Measurements from ENCODE around the gene BCL7C.

Gene BCL7C

GRCh38 chr16:30888856-30889499 lies 4.9 kb downstream of the BCL7C start:
- Histone ChIP-seq H3K27me3 (no peaks in the 10 kb centered on the region), H3K4me2 (no peak overlapping the region), H3K4me1 (peaks cover 23% of the 10 kb centered on the region), H4K20me1 (peaks cover 14% of the 10 kb centered on the region), H3K9ac (no peak overlapping the region), H3K4me3 (no peak overlapping the region), H3K36me3 (peaks cover 77% of the 10 kb centered on the region), H3K9me3 (no peaks in the 10 kb centered on the region), H3K27ac (no peak overlapping the region)
- TF ChIP-seq Cebpa-rat (IDR thresholded peaks at IDR 0.05) = no peak

- Histone ChIP-seq H3K27me3 (no peaks in the 10 kb centered on the region), H3K36me3 (peaks cover 85% of the 10 kb centered on the region), H3K4me3 (no peak overlapping the region), H3K4me2 (no peak overlapping the region), H3K9me3 (no peaks in the 10 kb centered on the region), H3K9ac (peak overlapping the region; percentile 15; the same call in 1 of the 2 replicates), H4K20me1 (peaks cover 12% of the 10 kb centered on the region), H3K4me1 (peaks cover 22% of the 10 kb centered on the region), H3K27ac (0 out of 2 replicates have a peak overlapping the region, but pooled peaks have one; percentile 4)
- TF ChIP-seq Cebpa-rat (IDR thresholded peaks at IDR 0.05) = no peak
Measured at GRCh38 chr16:30887927-30888326, 6.0 kb downstream of the BCL7C start.

- Histone ChIP-seq H3K4me1 (peaks cover 28% of the 10 kb centered on the region), H3K9ac (no peak overlapping the region), H4K20me1 (peaks cover 14% of the 10 kb centered on the region), H3K4me3 (no peak overlapping the region), H3K27ac (no peak overlapping the region), H3K9me3 (no peaks in the 10 kb centered on the region), H3K27me3 (no peaks in the 10 kb centered on the region), H3K36me3 (peaks cover 97% of the 10 kb centered on the region), H3K4me2 (no peak overlapping the region)
- TF ChIP-seq Cebpa-rat (IDR thresholded peaks at IDR 0.05) = no peak
Measured at GRCh38 chr16:30886145-30886544, 7.7 kb downstream of the BCL7C start.

- TF ChIP-seq Cebpa-rat (IDR thresholded peaks at IDR 0.05) = no peak
- H3K4me2 ChIP-seq = no peak overlapping the region
Measured at GRCh38 chr16:30885196-30885595, 8.7 kb downstream of the BCL7C start.

GRCh38 chr16:30884760-30885159 lies 9.1 kb downstream of the BCL7C start:
- Histone ChIP-seq H3K4me2 (peak overlapping the region; percentile 5; the same call in 1 of the 2 replicates), H3K9ac (no peak overlapping the region)

More at GRCh38 chr16:30885196-30885595, 8.7 kb downstream of the BCL7C start:
- peaks cover 94% of the 10 kb centered on the region for H3K36me3 ChIP-seq
- no peaks in the 10 kb centered on the region for H3K27me3 ChIP-seq
- no peak overlapping the region for H3K27ac ChIP-seq
- H3K4me3 ChIP-seq = no peak overlapping the region
- peaks cover 14% of the 10 kb centered on the region for H4K20me1 ChIP-seq
- H3K9ac ChIP-seq = no peak overlapping the region
- H3K4me1 ChIP-seq = peaks cover 28% of the 10 kb centered on the region
- H3K9me3 ChIP-seq = no peaks in the 10 kb centered on the region

GRCh38 chr16:30882429-30883310 lies 11.2 kb downstream of the BCL7C start:
- Histone ChIP-seq H4K20me1 (peaks cover 12% of the 10 kb centered on the region), H3K9me3 (no peaks in the 10 kb centered on the region), H3K27me3 (no peaks in the 10 kb centered on the region), H3K9ac (0 out of 2 replicates have a peak overlapping the region, but pooled peaks have one; percentile 20), H3K36me3 (peaks cover 87% of the 10 kb centered on the region), H3K4me1 (peaks cover 28% of the 10 kb centered on the region), H3K27ac (peak overlapping the region; percentile 21; the same call in 1 of the 2 replicates), H3K4me2 (peak overlapping the region; percentile 22; the same call in 1 of the 2 replicates), H3K4me3 (no peak overlapping the region)
- no peak for TF ChIP-seq Cebpa-rat (IDR thresholded peaks at IDR 0.05)

More at GRCh38 chr16:30884760-30885159, 9.1 kb downstream of the BCL7C start:
- H3K4me3 ChIP-seq = no peak overlapping the region
- H3K36me3 ChIP-seq = peaks cover 94% of the 10 kb centered on the region
- H3K9me3 ChIP-seq = no peaks in the 10 kb centered on the region
- no peak overlapping the region for H3K27ac ChIP-seq
- peaks cover 28% of the 10 kb centered on the region for H3K4me1 ChIP-seq
- TF ChIP-seq Cebpa-rat (IDR thresholded peaks at IDR 0.05) = no peak
- H4K20me1 ChIP-seq = peaks cover 14% of the 10 kb centered on the region
- no peaks in the 10 kb centered on the region for H3K27me3 ChIP-seq

GRCh38 chr16:30876867-30877266 lies 17.0 kb downstream of the BCL7C start:
- Histone ChIP-seq H4K20me1 (no peaks in the 10 kb centered on the region), H3K27ac (peak overlapping the region; percentile 98), H3K9me3 (no peaks in the 10 kb centered on the region), H3K36me3 (peaks cover 40% of the 10 kb centered on the region), H3K4me2 (peak overlapping the region; percentile 99), H3K4me3 (peak overlapping the region; percentile 84), H3K27me3 (no peaks in the 10 kb centered on the region), H3K4me1 (peaks cover 24% of the 10 kb centered on the region), H3K9ac (peak overlapping the region; percentile 97)
- no peak for TF ChIP-seq Cebpa-rat (IDR thresholded peaks at IDR 0.05)

- TF ChIP-seq Cebpa-rat (IDR thresholded peaks at IDR 0.05) = no peak
- peak overlapping the region; percentile 98 for H3K27ac ChIP-seq
- no peaks in the 10 kb centered on the region for H3K27me3 ChIP-seq
- H4K20me1 ChIP-seq = no peaks in the 10 kb centered on the region
- peaks cover 20% of the 10 kb centered on the region for H3K4me1 ChIP-seq
- peak overlapping the region; percentile 97 for H3K9ac ChIP-seq
- H3K4me2 ChIP-seq = peak overlapping the region; percentile 99
- no peaks in the 10 kb centered on the region for H3K9me3 ChIP-seq
- H3K36me3 ChIP-seq = peaks cover 32% of the 10 kb centered on the region
- H3K4me3 ChIP-seq = peak overlapping the region; percentile 84
Measured at GRCh38 chr16:30875871-30876801, 17.7 kb downstream of the BCL7C start.
